Upper lobe of left lung (tissue), 6 donors: ENCODE data around the gene ITM2C. TPM values are rescaled to one million over a fixed set of nuclear protein-coding genes. Genes with fewer than 3 reads are reported as not detected.

Experiments used
- ATAC-seq, 2 donors: fragments of 200-7000 bp; cut with Tn5 transposase; one replicate each; pipeline ENCODE4 v1.9.1; 2022; ENCODE audit warnings: mild to moderate bottlenecking in 2 of 2, moderate library complexity in 2 of 2; ENCODE audit not compliant: low FRiP score in 2 of 2
- DNase-seq, 2 donors: peaks; one replicate each; pipeline ENCODE4 v3.0.0-alpha.2; 2019 to 2020
- H3K27ac ChIP-seq, 4 donors: fragments of 200-600 bp; sonication (generic); one replicate each; pipeline ENCODE4 v1.5.1; 2016 to 2019
- H3K27me3 ChIP-seq, 4 donors: fragments of 200-600 bp; sonication (generic); one replicate each; pipeline ENCODE4 v1.5.1; 2017 to 2019
- H3K36me3 ChIP-seq, 4 donors: fragments of 200-600 bp; sonication (generic); one replicate each; pipeline ENCODE4 v1.5.1; 2016 to 2019
- H3K4me1 ChIP-seq, 4 donors: fragments of 200-600 bp; sonication (generic); one replicate each; pipeline ENCODE4 v1.5.1; 2018 to 2019
- H3K4me3 ChIP-seq, 4 donors: fragments of 200-600 bp; sonication (generic); one replicate each; pipeline ENCODE4 v1.5.1; 2017 to 2019; ENCODE audit warnings: mild to moderate bottlenecking in 2 of 4, moderate library complexity in 1 of 4
- H3K9me3 ChIP-seq, 4 donors: fragments of 200-600 bp; sonication (generic); one replicate each; pipeline ENCODE4 v1.5.1; 2018 to 2019
- CTCF ChIP-seq, 6 experiments: fragments of 450-650 bp in 4 of 6; fragments of 200-600 bp in 2 of 6; sonication (generic) in 2 of 6; IDR thresholded peaks; one replicate each; pipeline ENCODE4 v1.5.1; 2016 to 2019; ENCODE audit warnings: antibody characterized with exemption in 6 of 6
- EP300 ChIP-seq, 4 donors: sonication (generic); formaldehyde crosslinking; IDR thresholded peaks; one replicate each; pipeline ENCODE4 v1.5.1; 2017; ENCODE audit warnings: antibody characterized with exemption in 4 of 4, control low read depth in 2 of 4
- POLR2A ChIP-seq, 4 donors: fragments of 450-650 bp; IDR thresholded peaks; one replicate each; pipeline ENCODE4 v1.5.1; 2016 to 2017; ENCODE audit warnings: antibody characterized with exemption in 4 of 4, mild to moderate bottlenecking in 2 of 4
- POLR2AphosphoS5 ChIP-seq, 2 donors: sonication (generic); formaldehyde crosslinking; IDR thresholded peaks; one replicate each; pipeline ENCODE4 v1.5.1; 2017; ENCODE audit warnings: antibody characterized with exemption in 2 of 2
- WGBS, 2 donors: methylation state at CpG; one replicate each; pipeline ENCODE4 v1.1.5; 2017 to 2018; 5-methylcytosine and 5-hydroxymethylcytosine counted together
- total RNA-seq, 6 donors: library from RNA; depleted of rRNA in 4 of 6; stranded (reverse); fragments of >200 nt in 4 of 6; gene quantifications; one replicate each; pipeline versions ENCODE4 v1.1.0 to v1.2.1, GENCODE V29; 2016 to 2021
- donor health status: DM: no; HTN: no; CAD: no; lungs with moderate emphysema.
- donor health status: DM: no; HTN: yes; CAD: no; lungs with severe emphysema.

Gene ITM2C
- total RNA-seq, 6 donors from 2014 or later: 19.9 to 40.4 (median 25.6) TPM

GRCh38 chr2:230910546-230911177 is 45.9 kb downstream of the ITM2C start:
- H3K4me1 ChIP-seq: peaks cover 0 to 2% (median 0%) of the 10 kb centered on the region in 4 donors
- 73 to 80% methylated on average over 10 to 13 of the region's 13 CpGs for WGBS, 2 donors
- no peak for TF ChIP-seq POLR2AphosphoS5 (IDR thresholded peaks at IDR 0.05)
- TF ChIP-seq EP300 (IDR thresholded peaks at IDR 0.05): no peak
- TF ChIP-seq POLR2A (IDR thresholded peaks at IDR 0.05): no peak
- TF ChIP-seq CTCF (IDR thresholded peaks at IDR 0.05): no peak
- ATAC-seq (no peak), DNase-seq (peak in 1 of 2 donors; percentile 10)
- H3K27me3 ChIP-seq: no peaks in the 10 kb centered on the region
- no peak overlapping the region for H3K4me3 ChIP-seq
- no peak overlapping the region for H3K27ac ChIP-seq
- no peaks in the 10 kb centered on the region for H3K9me3 ChIP-seq
- no peaks in the 10 kb centered on the region for H3K36me3 ChIP-seq

GRCh38 chr2:230912046-230912445 is 47.3 kb downstream of the ITM2C start:
- H3K9me3 ChIP-seq: no peaks in the 10 kb centered on the region
- no peaks in the 10 kb centered on the region for H3K27me3 ChIP-seq
- H3K27ac ChIP-seq: no peak overlapping the region
- peak in 1 of 2 donors; percentile 11 for DNase-seq
- TF ChIP-seq CTCF (IDR thresholded peaks at IDR 0.05): no peak
- no peak for TF ChIP-seq POLR2AphosphoS5 (IDR thresholded peaks at IDR 0.05)
- TF ChIP-seq POLR2A (IDR thresholded peaks at IDR 0.05): no peak
- TF ChIP-seq EP300 (IDR thresholded peaks at IDR 0.05): no peak
- H3K4me1 ChIP-seq: peaks cover 0 to 2% (median 0%) of the 10 kb centered on the region in 4 donors
- WGBS, 2 donors: 93 to 96% methylated on average over 5 of the region's 5 CpGs
- H3K36me3 ChIP-seq: no peaks in the 10 kb centered on the region
- ATAC-seq: no peak
- H3K4me3 ChIP-seq: no peak overlapping the region

- ATAC-seq (no peak), DNase-seq (no peak)
- no peaks in the 10 kb centered on the region for H3K36me3 ChIP-seq
- H3K4me3 ChIP-seq: no peak overlapping the region
- 96 to 97% methylated on average over 5 of the region's 5 CpGs for WGBS, 2 donors
- H3K9me3 ChIP-seq: no peaks in the 10 kb centered on the region
- H3K27ac ChIP-seq: no peak overlapping the region
- TF ChIP-seq EP300 (IDR thresholded peaks at IDR 0.05) (no peak), CTCF (IDR thresholded peaks at IDR 0.05) (no peak)
- H3K27me3 ChIP-seq: no peaks in the 10 kb centered on the region
- peaks cover 0 to 2% (median 0%) of the 10 kb centered on the region in 4 donors for H3K4me1 ChIP-seq
Observed at GRCh38 chr2:230912724-230913123, 48.0 kb downstream of the ITM2C start.

- 74 to 84% methylated on average over 5 of the region's 5 CpGs for whole genome bisulfite sequencing, 2 donors
- ATAC-seq (peak in 1 of 2 donors; percentile 56), DNase-seq (peak in 1 of 2 donors; percentile 21)
- H3K36me3 ChIP-seq: no peaks in the 10 kb centered on the region
- H3K9me3 ChIP-seq: no peaks in the 10 kb centered on the region
- H3K4me1 ChIP-seq: peaks cover 0 to 2% (median 0%) of the 10 kb centered on the region in 4 donors
- no peak overlapping the region for H3K4me3 ChIP-seq
- TF ChIP-seq POLR2A (IDR thresholded peaks at IDR 0.05) (no peak), CTCF (IDR thresholded peaks at IDR 0.05) (peak in 2 of 6 experiments; percentile 15 to 26)
- no peak overlapping the region for H3K27ac ChIP-seq
- no peaks in the 10 kb centered on the region for H3K27me3 ChIP-seq
Observed at GRCh38 chr2:230913406-230914143, 48.8 kb downstream of the ITM2C start.
